ENCODE measurements around the gene TMEM132E. TPM values are rescaled to one million over a fixed set of nuclear protein-coding genes. Genes with fewer than 3 reads are reported as not detected.

TMEM132E gene
- total RNA-seq, 2 donors from 2014 or later: 0.15 TPM; not detected in 1

DNA sequence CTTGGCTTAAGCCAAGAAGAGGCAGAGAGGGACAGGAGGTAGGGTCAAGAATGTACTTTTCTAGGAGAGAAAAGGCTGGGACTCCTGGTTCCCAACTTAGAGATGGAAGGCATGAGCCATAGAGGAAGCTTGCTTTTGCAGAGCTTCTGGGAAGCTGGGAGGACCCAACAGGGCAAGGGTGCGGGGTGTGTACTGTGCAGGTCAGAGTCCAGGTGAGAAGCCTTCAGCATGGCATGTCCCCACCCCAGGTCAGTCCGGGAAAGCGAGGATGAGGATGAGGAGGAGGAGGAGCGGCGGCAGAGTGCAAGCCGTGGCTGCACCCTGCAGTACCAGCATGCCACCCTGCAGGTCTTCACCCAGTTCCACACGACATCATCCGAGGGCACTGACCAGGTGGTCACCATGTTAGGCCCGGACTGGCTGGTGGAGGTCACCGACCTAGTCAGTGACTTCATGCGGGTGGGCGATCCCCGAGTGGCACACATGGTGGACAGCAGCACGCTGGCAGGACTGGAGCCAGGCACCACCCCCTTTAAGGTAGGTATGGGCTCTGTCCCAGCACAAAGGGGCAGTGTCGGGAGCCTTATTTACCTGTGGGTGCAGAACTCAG, 55.3 kb downstream of the TMEM132E start:
- Histone ChIP-seq H3K36me3 (ENCODE audit: control insufficient read depth, insufficient read depth, low read length) (no peaks in the 10 kb centered on the region), H3K9me3 (ENCODE audit: control insufficient read depth, low read length) (no peaks in the 10 kb centered on the region), H3K9ac (ENCODE audit: extremely low read depth, low read length, poor library complexity, severe bottlenecking) (no peak overlapping the region), H3K4me1 (ENCODE audit: control insufficient read depth, insufficient read depth, low read length) (no peaks in the 10 kb centered on the region), H3K27me3 (ENCODE audit: control insufficient read depth, insufficient read depth, low read length, poor library complexity, severe bottlenecking) (peaks cover 68% of the 10 kb centered on the region), H3K27ac (ENCODE audit: low read depth, low read length) (no peak overlapping the region), H3K4me3 (ENCODE audit: low read length) (no peak overlapping the region)
- H3K4me1 Mint-ChIP-seq: peaks cover 6% of the 10 kb centered on the region
- DNase-seq: no peak
- H3K9me3 Mint-ChIP-seq: no peaks in the 10 kb centered on the region
- peaks cover 73% of the 10 kb centered on the region for H3K27me3 Mint-ChIP-seq (ENCODE audit: insufficient read depth)
- H3K27ac Mint-ChIP-seq: no peak overlapping the region
- H3K4me3 Mint-ChIP-seq: no peak overlapping the region
- WGBS, 2 experiments (ENCODE audit: insufficient coverage in 1 of 2, insufficient read length in 1 of 2): 86 to 93% methylated on average over 8 to 15 of the region's 15 CpGs
- TF ChIP-seq, protein P1, sequence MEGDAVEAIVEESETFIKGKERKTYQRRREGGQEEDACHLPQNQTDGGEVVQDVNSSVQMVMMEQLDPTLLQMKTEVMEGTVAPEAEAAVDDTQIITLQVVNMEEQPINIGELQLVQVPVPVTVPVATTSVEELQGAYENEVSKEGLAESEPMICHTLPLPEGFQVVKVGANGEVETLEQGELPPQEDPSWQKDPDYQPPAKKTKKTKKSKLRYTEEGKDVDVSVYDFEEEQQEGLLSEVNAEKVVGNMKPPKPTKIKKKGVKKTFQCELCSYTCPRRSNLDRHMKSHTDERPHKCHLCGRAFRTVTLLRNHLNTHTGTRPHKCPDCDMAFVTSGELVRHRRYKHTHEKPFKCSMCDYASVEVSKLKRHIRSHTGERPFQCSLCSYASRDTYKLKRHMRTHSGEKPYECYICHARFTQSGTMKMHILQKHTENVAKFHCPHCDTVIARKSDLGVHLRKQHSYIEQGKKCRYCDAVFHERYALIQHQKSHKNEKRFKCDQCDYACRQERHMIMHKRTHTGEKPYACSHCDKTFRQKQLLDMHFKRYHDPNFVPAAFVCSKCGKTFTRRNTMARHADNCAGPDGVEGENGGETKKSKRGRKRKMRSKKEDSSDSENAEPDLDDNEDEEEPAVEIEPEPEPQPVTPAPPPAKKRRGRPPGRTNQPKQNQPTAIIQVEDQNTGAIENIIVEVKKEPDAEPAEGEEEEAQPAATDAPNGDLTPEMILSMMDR (conservative IDR thresholded peaks at IDR 0.05): no peak
- H3K36me3 Mint-ChIP-seq (ENCODE audit: low read depth): no peaks in the 10 kb centered on the region

DNA sequence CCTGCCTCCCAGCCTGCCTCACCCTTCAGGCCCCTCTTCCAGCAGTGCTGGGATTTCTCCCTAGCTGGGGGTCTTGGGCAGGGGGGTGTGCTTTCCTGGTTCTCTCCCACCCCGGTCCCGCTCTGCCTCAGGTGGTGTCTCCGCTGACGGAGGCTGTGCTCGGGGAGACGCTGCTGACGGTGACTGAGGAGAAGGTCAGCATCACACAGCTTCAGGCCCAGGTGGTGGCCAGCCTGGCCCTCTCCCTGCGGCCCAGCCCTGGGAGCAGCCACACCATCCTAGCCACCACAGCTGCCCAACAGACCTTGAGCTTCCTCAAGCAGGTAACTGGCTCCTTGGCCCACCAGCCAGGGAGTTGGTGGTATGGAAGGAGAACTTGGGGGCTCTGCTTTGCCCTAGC, 56.5 kb downstream of the TMEM132E start:
- Mint-ChIP-seq H3K27ac (no peak overlapping the region), H3K27me3 (ENCODE audit: insufficient read depth) (peaks cover 81% of the 10 kb centered on the region), H3K4me3 (no peak overlapping the region), H3K9me3 (no peaks in the 10 kb centered on the region), H3K4me1 (peaks cover 6% of the 10 kb centered on the region), H3K36me3 (ENCODE audit: low read depth) (no peaks in the 10 kb centered on the region)
- Histone ChIP-seq H3K9me3 (ENCODE audit: control insufficient read depth, low read length) (no peaks in the 10 kb centered on the region), H3K9ac (ENCODE audit: extremely low read depth, low read length, poor library complexity, severe bottlenecking) (no peak overlapping the region), H3K27me3 (ENCODE audit: control insufficient read depth, insufficient read depth, low read length, poor library complexity, severe bottlenecking) (peaks cover 62% of the 10 kb centered on the region), H3K4me3 (ENCODE audit: low read length) (no peak overlapping the region), H3K27ac (ENCODE audit: low read depth, low read length) (no peak overlapping the region), H3K36me3 (ENCODE audit: control insufficient read depth, insufficient read depth, low read length) (no peaks in the 10 kb centered on the region), H3K4me1 (ENCODE audit: control insufficient read depth, insufficient read depth, low read length) (no peaks in the 10 kb centered on the region)
- TF ChIP-seq, protein P1 (conservative IDR thresholded peaks at IDR 0.05): no peak
- WGBS, 2 experiments (ENCODE audit: insufficient coverage in 1 of 2, insufficient read length in 1 of 2): 86 to 90% methylated on average over 3 to 8 of the region's 8 CpGs
- DNase-seq: no peak

DNA sequence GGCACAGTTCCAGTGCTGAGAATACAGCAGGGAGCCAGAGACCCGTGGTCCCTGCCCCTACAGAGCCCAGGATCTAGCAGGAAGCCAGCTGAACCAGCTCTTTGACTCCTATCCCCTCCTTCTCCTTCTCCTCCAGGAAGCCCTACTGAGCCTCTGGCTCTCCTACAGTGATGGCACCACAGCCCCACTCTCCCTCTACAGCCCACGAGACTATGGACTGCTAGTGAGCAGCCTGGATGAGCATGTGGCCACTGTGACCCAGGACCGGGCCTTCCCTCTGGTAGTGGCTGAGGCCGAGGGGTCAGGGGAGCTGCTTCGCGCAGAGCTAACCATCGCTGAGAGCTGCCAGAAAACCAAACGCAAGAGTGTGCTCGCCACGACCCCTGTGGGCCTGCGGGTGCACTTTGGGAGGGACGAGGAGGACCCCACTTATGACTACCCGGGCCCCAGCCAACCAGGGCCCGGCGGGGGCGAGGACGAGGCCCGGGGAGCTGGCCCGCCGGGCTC, 57.7 kb downstream of the TMEM132E start:
- Histone ChIP-seq H3K4me1 (ENCODE audit: control insufficient read depth, insufficient read depth, low read length) (no peaks in the 10 kb centered on the region), H3K27ac (ENCODE audit: low read depth, low read length) (no peak overlapping the region), H3K27me3 (ENCODE audit: control insufficient read depth, insufficient read depth, low read length, poor library complexity, severe bottlenecking) (peaks cover 65% of the 10 kb centered on the region), H3K4me3 (ENCODE audit: low read length) (no peak overlapping the region), H3K9me3 (ENCODE audit: control insufficient read depth, low read length) (no peaks in the 10 kb centered on the region), H3K9ac (ENCODE audit: extremely low read depth, low read length, poor library complexity, severe bottlenecking) (no peak overlapping the region), H3K36me3 (ENCODE audit: control insufficient read depth, insufficient read depth, low read length) (no peaks in the 10 kb centered on the region)
- Mint-ChIP-seq H3K36me3 (ENCODE audit: low read depth) (no peaks in the 10 kb centered on the region), H3K27me3 (ENCODE audit: insufficient read depth) (peaks cover 78% of the 10 kb centered on the region), H3K4me3 (no peak overlapping the region), H3K9me3 (no peaks in the 10 kb centered on the region), H3K4me1 (peaks cover 6% of the 10 kb centered on the region), H3K27ac (no peak overlapping the region)
- 92 to 95% methylated on average over 17 to 20 of the region's 20 CpGs for WGBS, 2 experiments (ENCODE audit: insufficient coverage in 1 of 2, insufficient read length in 1 of 2)
- DNase-seq: no peak
- TF ChIP-seq, protein P1 (conservative IDR thresholded peaks at IDR 0.05): no peak
